Astrocyte of the cerebellum (primary cell): ENCODE measurements around the gene CBX2.

Experiments
- DNase-seq: peaks from one replicate; pipeline ENCODE4 v3.0.0-alpha.2; 2011; ENCODE audit warnings: low read depth
- H3K4me3 ChIP-seq: 2 replicates; pipeline ENCODE4 v1.5.1; 2011; ENCODE audit warnings: mild to moderate bottlenecking, low read depth, low read length, moderate library complexity
- in situ Hi-C: cut with HindIII; loops from 2 replicates; pipeline ENCODE4 v1.10.0; 2017; ENCODE audit warnings: low sequenced_read_pairs
- TF ChIP-seq, protein P1 (sequence below): IDR thresholded peaks from 2 replicates; pipeline ENCODE4 v1.5.1; 2012; ENCODE audit warnings: low read length, low read depth, moderate library complexity, mild to moderate bottlenecking; ENCODE audit errors: missing control alignments

The CBX2 gene

DNA sequence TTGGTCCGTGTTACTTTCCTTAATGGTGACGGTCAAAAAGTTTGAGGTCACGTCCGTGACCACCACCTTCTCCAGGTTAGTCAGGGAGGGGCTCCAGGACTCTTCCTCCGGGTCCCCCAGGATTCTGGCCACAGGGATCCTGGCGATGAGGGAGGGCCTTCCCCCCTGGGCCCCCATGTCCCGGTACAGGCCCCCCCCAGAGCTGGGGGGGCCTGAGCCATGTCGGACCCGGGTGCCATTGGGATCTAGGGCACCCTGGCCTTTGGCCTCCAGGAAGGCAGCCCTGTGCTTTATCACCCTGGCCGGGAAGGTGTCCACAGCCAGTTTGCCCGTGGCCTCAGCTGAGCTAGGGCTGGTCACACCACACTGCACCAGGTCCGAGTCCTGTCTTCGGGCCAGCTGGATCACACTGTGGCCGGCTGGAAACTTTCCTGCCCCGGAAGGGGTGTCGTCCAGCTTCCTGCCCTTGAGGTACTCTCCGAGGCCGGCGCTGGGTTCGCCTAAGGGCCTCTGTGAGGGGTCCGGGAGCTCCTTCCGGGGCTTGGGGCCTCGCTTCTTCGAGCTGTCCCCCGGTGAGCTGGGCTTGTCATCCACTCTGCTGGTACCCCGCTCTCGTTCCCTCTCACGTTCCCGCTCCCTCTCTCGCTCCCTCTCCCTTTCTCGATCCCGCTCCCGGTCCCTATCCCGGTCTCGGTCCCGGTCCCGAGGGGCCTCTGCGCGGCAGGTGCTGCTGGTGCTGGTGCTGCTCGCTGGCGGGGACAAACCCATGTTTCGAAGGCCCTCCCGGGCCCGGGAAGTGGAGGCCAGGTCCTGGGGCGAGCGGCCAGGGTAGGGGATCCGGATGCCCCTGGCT, 16.9 kb downstream of the CBX2 start:
- DNase-seq, result no peak
- in situ Hi-C loops, result loop anchor here (5.0 kb wide), 1 partner anchor 182 kb away; no protein-coding TSS in a partner anchor
- H3K4me3 ChIP-seq, result no peak overlapping the region

DNA sequence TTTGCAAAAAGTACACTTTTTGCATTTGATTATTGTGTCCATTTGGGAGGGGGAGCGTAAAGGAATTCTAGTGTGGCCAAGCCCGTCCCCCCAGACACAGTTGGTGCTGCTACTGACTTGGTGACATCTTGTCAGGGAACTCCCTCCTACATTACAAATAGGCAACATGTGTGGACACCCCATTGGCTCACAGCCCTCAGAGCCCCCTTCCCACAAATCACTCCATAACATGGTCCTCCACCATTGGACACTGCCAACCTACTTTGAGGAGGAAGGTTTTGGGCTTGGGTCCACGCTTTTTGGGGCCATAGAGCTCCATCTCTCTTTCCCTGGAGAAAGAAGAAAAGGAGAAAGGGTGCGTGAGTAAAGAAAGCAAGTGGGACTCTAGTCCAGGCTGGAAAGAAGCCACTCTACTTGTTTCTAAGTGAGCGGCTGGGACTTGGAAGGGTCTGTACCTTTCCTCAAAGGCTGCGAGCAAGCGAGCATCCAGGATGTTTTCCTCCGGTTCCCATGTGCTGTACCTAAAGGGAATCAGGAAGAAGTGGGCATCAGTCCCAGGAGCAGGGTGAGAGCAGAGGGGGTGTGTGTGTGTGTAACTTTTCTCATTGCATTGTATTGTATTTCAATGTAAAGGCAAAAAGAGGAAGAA, 18.0 kb downstream of the CBX2 start:
- DNase-seq, result no peak
- TF ChIP-seq, protein P1, sequence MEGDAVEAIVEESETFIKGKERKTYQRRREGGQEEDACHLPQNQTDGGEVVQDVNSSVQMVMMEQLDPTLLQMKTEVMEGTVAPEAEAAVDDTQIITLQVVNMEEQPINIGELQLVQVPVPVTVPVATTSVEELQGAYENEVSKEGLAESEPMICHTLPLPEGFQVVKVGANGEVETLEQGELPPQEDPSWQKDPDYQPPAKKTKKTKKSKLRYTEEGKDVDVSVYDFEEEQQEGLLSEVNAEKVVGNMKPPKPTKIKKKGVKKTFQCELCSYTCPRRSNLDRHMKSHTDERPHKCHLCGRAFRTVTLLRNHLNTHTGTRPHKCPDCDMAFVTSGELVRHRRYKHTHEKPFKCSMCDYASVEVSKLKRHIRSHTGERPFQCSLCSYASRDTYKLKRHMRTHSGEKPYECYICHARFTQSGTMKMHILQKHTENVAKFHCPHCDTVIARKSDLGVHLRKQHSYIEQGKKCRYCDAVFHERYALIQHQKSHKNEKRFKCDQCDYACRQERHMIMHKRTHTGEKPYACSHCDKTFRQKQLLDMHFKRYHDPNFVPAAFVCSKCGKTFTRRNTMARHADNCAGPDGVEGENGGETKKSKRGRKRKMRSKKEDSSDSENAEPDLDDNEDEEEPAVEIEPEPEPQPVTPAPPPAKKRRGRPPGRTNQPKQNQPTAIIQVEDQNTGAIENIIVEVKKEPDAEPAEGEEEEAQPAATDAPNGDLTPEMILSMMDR, result no peak
- in situ Hi-C loops, result loop anchor here (5.0 kb wide), 1 partner anchor 181 kb away; no protein-coding TSS in a partner anchor
- H3K4me3 ChIP-seq, result peak overlapping the region; percentile 74

More for the DNA sequence above, 16.9 kb downstream of the CBX2 start:
- TF ChIP-seq, protein P1, result no peak

DNA sequence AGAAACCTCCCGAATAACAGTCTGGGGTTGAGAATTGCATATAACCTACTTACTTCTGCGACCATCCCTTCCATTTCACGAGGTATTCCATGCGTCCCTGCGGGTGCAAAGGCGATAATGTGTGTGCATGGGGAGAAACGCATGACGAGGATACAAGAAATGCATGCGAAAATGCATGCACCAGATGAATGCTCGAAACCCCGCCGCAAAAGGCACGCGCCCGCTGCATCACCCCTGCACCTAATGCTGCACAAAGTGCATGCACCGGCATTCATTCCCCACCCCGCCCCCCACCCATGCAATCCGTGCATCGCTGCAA, 18.5 kb downstream of the CBX2 start:
- TF ChIP-seq, protein P1, result no peak
- no peak for DNase-seq
- in situ Hi-C loops, result loop anchor here (5.0 kb wide), 1 partner anchor 181 kb away; no protein-coding TSS in a partner anchor
- peak overlapping the region; percentile 74 for H3K4me3 ChIP-seq

DNA sequence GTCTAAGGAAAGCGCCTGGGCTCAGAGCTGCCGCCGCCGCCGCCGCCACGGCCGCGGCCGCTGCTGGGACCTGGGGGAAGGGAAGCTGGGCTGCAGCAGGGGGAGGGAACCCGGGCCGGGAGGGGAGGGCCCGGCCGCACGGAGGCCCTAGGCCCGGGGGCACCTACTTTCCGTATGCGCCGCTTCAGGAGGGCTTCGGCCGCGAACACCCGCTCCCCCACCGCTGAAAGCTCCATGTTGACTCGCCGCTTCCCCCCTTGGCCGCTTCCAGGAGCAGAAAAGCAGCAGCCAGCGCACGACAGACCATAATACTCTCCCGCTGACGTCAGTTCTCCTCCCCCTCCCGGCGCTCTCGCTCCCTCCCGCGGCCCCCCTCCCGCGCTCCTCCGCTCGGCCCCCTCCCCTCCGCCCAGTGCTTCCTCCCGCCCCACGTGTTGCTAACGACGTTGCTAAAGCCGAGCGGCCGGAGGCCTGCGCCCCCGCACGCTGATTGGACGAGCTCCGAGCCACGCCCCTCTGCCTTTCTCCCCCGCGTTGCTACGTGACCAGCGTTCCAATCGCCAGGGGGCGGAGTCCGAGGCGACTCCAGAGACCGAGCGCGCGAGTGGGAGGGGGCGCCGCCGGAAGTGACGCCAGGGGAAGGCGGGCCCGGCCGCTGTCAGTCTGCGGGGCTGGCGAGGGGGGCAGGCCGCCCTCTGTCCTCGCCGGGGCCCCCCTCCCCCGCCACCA, 19.0 kb downstream of the CBX2 start, which contains the start of gene CBX8:
Gene CBX8 (minus strand): TSS at position 315 of the 729 bp plus-strand sequence. CDS start 79 bp downstream, at position 236.
- in situ Hi-C loops, result loop anchor here (5.0 kb wide), 1 partner anchor 180 kb away; no protein-coding TSS in a partner anchor
- peak within 1 kb of the TSS; percentile 74 for H3K4me3 ChIP-seq
- TF ChIP-seq, protein P1, result no peak
- peak; percentile 97 for DNase-seq

DNA sequence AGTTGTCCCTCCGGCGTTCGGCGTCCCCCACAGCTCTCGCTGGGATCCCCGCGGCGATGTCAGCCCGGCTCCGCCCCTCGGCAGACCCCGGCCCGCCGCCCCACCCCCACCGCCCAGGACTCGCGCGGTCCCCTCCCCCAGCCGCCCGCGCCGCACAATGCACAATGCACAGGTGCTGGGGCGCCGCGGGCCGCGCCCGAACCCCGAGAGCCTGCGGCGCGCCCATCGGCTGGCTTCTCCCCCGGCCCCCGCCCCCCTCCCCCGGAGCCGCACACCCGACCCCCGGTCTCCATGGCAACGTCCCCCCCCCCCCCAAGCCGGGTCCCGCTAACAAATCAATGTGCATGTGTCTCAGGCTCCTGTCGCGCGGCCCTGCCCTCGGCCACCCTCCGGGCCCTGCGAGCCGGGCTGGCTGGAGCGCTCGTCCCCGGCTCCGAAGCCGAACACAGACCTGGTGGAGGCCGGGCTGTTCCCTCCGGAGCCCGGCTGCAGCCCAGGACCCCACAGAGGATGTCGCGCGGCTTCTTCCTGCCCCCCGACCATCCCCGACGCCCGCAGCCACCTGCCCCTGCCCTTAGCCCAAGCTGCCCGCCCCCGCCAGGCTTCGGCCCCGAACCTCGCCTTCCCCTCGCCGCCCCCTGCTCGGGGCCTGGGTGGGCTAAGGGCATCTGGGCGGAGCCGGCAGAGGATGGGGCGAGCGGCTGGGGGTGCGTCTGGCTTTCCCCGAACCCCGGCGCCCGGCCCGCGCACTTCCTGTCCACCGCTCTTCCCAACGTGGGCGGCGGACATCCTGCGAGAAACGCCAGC, 19.7 kb downstream of the CBX2 start:
- DNase-seq, result no peak
- in situ Hi-C loops, result loop anchor here (5.0 kb wide), 1 partner anchor 180 kb away; no protein-coding TSS in a partner anchor
- TF ChIP-seq, protein P1, result no peak
- peak overlapping the region; percentile 74 for H3K4me3 ChIP-seq
